ENCODE results near the gene KNG1. TPM values are rescaled to one million over a fixed set of nuclear protein-coding genes. Genes with fewer than 3 reads are reported as not detected.
A peak's percentile ranks its signal among the peaks of the same experiment; 100 is the strongest.

Gene KNG1
- total RNA-seq, 1 donor from 2014 or later = not detected

DNA sequence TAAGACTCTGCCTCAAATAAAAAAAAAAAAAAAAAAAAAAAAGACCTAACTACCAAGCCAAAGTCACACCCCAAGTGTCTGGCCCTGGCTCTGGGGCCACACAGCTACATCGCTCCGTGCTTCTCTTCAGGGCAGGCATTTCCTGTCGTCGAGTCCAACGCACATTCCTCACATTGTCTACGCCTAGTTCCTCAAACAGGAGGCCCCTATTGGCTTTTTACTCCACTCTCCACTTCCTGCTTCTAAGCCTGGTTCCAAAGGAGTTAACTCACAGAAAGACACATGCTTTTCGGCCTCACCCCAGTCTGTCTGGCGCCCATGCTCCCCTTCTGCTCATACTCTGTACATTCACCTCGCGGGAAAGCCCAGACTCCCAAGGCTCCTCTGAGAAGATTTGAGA is 28.8 kb downstream of the KNG1 start:
- Histone ChIP-seq H3K36me3 (ENCODE audit: control insufficient read depth, insufficient read depth, low read length) (no peaks in the 10 kb centered on the region), H3K4me3 (ENCODE audit: low read depth, low read length) (no peak overlapping the region), H3K27me3 (ENCODE audit: control insufficient read depth, insufficient read depth, low read length) (no peaks in the 10 kb centered on the region)
- TF ChIP-seq, protein P1, sequence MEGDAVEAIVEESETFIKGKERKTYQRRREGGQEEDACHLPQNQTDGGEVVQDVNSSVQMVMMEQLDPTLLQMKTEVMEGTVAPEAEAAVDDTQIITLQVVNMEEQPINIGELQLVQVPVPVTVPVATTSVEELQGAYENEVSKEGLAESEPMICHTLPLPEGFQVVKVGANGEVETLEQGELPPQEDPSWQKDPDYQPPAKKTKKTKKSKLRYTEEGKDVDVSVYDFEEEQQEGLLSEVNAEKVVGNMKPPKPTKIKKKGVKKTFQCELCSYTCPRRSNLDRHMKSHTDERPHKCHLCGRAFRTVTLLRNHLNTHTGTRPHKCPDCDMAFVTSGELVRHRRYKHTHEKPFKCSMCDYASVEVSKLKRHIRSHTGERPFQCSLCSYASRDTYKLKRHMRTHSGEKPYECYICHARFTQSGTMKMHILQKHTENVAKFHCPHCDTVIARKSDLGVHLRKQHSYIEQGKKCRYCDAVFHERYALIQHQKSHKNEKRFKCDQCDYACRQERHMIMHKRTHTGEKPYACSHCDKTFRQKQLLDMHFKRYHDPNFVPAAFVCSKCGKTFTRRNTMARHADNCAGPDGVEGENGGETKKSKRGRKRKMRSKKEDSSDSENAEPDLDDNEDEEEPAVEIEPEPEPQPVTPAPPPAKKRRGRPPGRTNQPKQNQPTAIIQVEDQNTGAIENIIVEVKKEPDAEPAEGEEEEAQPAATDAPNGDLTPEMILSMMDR (IDR thresholded peaks at IDR 0.05; ENCODE audit: insufficient read depth, low read length, severe bottlenecking) = no peak
- FAIRE-seq (no peak), DNase-seq (ENCODE audit: low read depth) (peak; percentile 84)

DNA sequence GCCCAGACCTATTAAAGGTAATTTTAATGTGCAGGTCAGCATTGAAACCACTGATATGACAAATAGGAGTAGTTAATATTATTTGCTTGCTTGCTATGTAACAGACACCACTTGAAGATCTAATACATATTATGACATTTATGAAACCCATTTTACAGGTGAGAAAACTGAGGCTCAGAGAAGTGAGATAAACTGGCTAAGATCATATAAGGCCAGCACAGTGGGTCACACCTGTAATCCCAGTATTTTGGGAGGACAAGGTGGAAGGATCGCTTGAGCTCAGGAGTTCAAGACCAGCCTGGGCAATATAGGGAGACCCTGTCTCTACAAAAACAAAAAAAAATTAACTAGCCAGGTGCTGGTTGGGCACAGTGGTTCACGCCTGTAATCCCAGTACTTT is 33.2 kb downstream of the KNG1 start:
- no peaks in the 10 kb centered on the region for H3K36me3 ChIP-seq (ENCODE audit: control insufficient read depth, insufficient read depth, low read length)
- TF ChIP-seq, protein P1 (IDR thresholded peaks at IDR 0.05; ENCODE audit: insufficient read depth, low read length, severe bottlenecking) = no peak
- no peak for DNase-seq (ENCODE audit: low read depth)
- H3K4me3 ChIP-seq (ENCODE audit: low read depth, low read length) = no peak overlapping the region
- no peaks in the 10 kb centered on the region for H3K27me3 ChIP-seq (ENCODE audit: control insufficient read depth, insufficient read depth, low read length)
- no peak for FAIRE-seq

DNA sequence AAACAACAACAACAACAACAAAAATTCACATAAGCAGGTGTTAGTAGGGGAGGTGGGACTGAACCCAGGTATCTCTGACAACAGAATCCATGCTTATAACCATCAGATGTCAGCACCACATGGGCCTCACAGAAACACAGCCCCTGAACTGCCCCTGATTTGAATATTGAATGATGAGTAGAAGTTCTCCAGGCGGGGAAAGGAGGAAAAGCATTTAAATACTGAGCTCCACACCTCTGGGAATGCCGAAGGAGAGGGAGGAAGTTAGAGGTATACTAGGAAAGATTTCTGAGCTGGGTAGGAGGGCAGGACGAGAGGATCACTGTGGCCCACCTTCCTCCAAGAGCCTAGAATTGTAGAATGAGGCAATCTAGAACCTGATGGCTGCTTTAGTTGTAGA is 34.3 kb downstream of the KNG1 start:
- Histone ChIP-seq H3K36me3 (ENCODE audit: control insufficient read depth, insufficient read depth, low read length) (no peaks in the 10 kb centered on the region), H3K4me3 (ENCODE audit: low read depth, low read length) (no peak overlapping the region), H3K27me3 (ENCODE audit: control insufficient read depth, insufficient read depth, low read length) (no peaks in the 10 kb centered on the region)
- DNase-seq (ENCODE audit: low read depth) (no peak), FAIRE-seq (no peak)
- TF ChIP-seq, protein P1 (IDR thresholded peaks at IDR 0.05; ENCODE audit: insufficient read depth, low read length, severe bottlenecking) = no peak

DNA sequence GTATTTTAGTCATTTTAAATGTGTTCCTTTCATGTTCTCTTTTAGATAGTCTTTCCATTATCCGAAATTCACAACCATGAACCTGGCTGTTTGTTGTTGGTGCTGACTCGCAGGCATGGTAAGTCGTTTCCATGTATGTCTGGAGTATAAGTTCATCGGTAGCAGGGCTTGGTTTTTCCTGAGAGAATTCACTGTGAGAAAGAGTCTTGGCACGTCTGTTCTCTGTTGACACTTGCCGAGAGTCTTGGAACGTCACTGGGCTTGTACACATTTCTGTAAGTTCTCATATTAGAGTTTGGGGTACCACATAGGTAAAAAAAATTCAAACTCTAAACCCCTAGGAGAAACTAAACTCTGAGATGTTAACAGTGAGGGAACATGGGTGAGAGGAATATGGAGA is 36.8 kb downstream of the KNG1 start:
- Histone ChIP-seq H3K36me3 (ENCODE audit: control insufficient read depth, insufficient read depth, low read length) (no peaks in the 10 kb centered on the region), H3K27me3 (ENCODE audit: control insufficient read depth, insufficient read depth, low read length) (no peaks in the 10 kb centered on the region), H3K4me3 (ENCODE audit: low read depth, low read length) (no peak overlapping the region)
- DNase-seq (ENCODE audit: low read depth) = peak; percentile 96
- TF ChIP-seq, protein P1 (IDR thresholded peaks at IDR 0.05; ENCODE audit: insufficient read depth, low read length, severe bottlenecking) = no peak
- FAIRE-seq = no peak

DNA sequence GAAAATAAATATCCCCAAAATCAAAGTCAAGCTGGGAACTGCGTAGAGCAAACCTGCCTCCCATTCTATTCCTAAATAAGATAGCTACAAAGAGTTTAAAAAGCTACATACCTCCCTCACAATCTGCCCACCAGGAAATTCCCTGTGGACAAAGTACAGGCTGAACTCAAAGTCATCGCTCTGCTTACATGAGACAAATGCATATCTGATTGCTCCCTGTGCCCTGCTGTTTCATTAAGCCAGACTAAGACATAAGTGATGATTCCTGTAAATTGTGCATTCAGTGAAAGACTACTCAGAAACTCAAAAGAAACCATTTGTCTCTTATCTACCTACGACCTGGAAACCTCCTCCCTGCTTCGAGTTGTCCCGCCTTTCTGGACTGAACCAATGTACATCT is 37.7 kb downstream of the KNG1 start:
- no peak for FAIRE-seq
- Histone ChIP-seq H3K27me3 (ENCODE audit: control insufficient read depth, insufficient read depth, low read length) (no peaks in the 10 kb centered on the region), H3K4me3 (ENCODE audit: low read depth, low read length) (no peak overlapping the region), H3K36me3 (ENCODE audit: control insufficient read depth, insufficient read depth, low read length) (no peaks in the 10 kb centered on the region)
- no peak for DNase-seq (ENCODE audit: low read depth)
- TF ChIP-seq, protein P1 (IDR thresholded peaks at IDR 0.05; ENCODE audit: insufficient read depth, low read length, severe bottlenecking) = no peak

DNA sequence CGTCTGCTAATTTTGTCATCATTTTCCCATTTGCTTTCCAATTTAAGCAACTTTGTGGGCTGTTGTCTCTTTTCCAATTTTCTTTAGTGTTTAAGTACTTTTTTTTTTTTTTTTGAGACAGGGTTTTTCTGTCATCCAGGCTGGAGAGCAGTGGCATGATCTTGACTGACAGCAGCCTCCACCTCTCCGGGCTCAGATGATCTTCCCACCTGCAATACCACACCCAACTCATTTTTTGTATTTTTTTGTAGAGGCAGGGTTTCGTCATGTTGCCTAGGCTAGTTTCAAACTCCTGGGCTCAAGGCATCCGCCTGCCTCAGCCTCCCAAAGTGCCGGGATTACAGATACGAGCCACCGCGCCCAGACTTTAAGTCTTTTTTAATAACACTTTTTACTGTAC is 40.1 kb downstream of the KNG1 start:
- FAIRE-seq (no peak), DNase-seq (ENCODE audit: low read depth) (no peak)
- Histone ChIP-seq H3K27me3 (ENCODE audit: control insufficient read depth, insufficient read depth, low read length) (no peaks in the 10 kb centered on the region), H3K4me3 (ENCODE audit: low read depth, low read length) (no peak overlapping the region), H3K36me3 (ENCODE audit: control insufficient read depth, insufficient read depth, low read length) (no peaks in the 10 kb centered on the region)
- TF ChIP-seq, protein P1 (IDR thresholded peaks at IDR 0.05; ENCODE audit: insufficient read depth, low read length, severe bottlenecking) = no peak

Data from bronchial epithelial cell (primary cell).